ENCODE measurements around the gene CACNA1A.

DNA sequence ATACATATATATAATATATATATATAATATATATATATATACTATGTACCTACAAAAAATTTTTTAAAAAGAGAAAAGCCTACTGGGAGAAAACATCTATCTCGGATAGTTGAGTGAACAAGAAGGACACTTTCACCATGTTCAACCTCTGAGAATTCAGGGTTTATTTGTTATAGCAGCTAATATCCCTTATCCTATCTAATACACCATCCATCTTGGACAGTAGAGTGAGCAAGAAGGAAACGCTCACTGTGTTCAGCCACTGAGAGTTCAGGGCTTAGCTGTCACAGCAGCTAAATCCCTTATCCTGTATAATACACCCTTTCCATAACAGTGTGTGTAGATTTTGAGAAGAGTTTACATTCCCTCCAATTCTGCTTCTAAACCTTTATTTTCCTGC lies 38.1 kb upstream of the CACNA1A start:
- TF ChIP-seq, protein P1, sequence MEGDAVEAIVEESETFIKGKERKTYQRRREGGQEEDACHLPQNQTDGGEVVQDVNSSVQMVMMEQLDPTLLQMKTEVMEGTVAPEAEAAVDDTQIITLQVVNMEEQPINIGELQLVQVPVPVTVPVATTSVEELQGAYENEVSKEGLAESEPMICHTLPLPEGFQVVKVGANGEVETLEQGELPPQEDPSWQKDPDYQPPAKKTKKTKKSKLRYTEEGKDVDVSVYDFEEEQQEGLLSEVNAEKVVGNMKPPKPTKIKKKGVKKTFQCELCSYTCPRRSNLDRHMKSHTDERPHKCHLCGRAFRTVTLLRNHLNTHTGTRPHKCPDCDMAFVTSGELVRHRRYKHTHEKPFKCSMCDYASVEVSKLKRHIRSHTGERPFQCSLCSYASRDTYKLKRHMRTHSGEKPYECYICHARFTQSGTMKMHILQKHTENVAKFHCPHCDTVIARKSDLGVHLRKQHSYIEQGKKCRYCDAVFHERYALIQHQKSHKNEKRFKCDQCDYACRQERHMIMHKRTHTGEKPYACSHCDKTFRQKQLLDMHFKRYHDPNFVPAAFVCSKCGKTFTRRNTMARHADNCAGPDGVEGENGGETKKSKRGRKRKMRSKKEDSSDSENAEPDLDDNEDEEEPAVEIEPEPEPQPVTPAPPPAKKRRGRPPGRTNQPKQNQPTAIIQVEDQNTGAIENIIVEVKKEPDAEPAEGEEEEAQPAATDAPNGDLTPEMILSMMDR (IDR thresholded peaks at IDR 0.05; ENCODE audit: poor library complexity) = no peak
- no peak for TF ChIP-seq EZH2phosphoT487 (IDR thresholded peaks at IDR 0.05; ENCODE audit: low read depth, severe bottlenecking, unreplicated experiment)
- no peak for TF ChIP-seq EZH2 (IDR thresholded peaks at IDR 0.05; ENCODE audit: borderline replicate concordance)
